ENCODE data around the gene GLB1L.
A peak's percentile ranks its signal among the peaks of the same experiment; 100 is the strongest.
"Not testable (repeated sequence)": the region's sequence is repeated elsewhere in the genome, so short reads cannot be mapped to it uniquely, and the experiment has no call there.

GLB1L gene

DNA sequence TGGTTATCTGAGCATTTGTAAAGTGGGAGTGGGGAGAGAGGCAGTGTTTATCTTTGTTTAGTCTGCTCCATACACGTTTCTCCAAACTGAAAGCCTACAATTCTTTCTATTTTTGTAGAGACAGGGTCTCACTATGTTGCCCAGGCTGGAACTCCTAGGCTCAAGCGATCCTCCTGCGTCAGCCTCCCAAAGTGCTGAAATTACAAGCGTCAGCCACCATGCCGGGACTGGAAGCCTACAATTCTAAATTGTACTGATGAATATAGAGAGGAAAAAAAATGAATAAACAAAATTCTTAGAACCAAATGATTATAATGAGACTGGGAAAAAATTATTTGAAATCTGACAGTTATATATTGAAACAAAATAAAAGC lies 40.1 kb downstream of the GLB1L start:
- DNase-seq: no peak

DNA sequence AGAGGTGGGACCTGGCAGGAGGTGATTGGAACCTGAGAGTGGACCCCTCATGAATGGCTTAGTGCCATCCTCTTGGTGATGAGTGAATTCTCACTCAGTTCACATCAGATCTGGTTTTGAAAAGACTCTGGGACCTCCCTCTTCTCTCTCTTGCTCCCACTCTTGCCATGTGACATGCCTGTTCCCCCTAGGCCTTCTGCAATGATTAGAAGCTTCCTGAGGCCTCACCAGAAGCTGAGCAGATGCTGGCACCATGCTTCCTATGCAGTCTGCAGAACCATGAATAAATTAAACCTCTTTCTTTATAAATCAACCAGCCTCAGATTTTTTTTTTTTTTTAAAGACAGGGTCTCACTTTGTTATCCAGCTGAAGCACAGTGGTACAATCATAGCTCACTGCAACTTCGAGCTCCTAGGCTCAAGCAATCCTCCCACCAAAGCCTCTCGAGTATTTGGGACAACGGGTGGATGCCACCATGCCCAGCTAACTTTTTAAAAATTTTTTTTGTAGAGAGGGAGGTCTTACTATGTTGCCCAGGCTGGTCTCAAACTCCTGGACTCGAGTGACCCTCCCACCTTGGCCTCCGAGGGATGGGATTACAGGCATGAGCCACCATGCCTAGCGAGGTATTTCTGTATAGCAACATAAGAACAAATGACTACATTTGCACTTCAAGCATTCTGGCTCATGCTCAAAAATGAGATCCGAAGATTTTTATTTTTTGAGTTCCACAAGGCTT lies 40.6 kb downstream of the GLB1L start:
- no peak for DNase-seq

DNA sequence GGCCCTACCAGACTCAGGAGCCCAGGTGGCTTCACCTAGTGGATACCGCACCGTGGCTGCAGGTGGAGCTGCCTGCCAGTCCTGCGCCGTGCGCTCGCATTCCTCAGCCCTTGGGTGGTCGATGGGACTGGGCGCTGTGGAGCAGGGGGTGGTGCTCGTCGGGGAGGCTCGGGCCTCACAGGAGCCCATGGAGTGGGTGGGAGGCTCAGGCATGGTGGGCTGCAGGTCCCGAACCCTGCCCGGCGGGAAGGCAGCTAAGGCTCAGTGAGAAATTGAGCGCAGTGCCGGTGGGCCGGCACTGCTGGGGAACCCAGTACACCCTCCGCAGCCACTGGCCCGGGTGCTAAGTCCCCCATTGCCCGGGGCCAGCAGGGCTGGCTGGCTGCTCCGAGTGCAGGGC lies 43.9 kb downstream of the GLB1L start:
- not testable (repeated sequence) for DNase-seq

DNA sequence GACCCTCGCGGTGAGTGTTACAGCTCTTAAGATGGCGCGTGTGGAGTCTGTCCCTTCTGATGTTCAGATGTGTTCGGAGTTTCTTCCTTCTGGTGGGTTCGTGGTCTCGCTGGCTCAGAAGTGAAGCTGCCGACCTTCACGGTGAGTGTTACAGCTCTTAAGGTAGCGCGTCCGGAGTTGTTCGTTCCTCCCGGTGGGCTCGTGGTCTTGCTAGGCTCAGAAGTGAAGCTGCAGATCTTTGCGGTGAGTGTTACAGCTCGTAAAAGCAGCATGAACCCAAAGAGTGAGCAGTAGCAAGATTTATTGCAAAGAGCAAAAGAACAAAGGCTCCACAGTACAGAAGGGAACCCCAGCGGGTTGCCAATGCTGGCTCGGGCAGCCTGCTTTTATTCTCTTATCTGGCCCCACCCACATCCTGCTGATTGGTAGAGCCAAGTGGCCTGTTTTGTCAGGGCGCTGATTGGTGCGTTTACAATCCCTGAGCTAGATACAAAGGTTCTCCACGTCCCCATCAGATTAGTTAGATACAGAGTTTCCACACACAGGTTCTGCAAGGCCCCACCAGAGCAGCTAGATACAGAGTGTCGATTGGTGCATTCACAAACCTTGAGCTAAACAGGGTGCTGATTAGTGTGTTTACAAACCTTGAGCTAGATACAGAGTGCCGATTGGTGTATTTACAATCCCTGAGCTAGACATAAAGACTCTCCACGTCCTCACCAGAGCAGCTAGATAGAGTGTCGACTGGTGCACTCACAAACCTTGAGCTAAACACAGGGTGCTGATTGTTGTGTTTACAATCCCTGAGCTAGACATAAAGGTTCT lies 44.5 kb downstream of the GLB1L start:
- peak; percentile 63 for DNase-seq

DNA sequence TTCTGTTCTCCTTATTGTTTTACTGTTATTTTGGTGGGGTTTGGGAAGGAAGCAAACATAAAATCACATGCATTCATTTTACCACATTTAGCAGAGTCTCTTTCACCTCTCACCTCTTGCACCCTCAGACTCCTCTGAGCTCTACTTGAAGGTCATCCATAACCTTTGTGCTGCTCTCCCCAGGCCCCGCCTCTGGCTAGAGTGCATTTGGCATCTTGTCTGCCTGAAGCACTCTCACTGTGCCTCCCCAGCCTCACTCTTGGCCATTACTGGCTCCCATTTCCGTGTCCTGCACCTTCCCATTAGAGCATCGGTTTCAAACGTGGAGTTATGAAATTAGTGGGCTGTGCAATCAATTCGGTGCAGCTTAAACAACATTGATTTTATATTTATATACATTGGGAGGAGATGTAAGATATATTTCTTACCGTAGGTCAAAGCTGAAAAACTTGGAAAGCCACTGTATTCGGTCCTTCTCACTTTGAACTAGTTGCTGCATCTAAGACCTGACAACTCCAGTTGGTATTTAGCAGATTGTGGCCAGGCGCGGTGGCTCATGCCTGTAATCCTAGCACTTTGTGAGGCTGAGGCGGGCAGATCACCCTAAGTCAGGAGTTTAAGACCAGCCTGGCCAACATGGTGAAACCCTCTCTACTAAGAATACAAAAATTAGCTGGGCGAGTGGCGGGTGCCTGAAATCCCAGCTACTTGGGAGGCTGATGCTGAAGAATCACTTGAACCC lies 45.6 kb downstream of the GLB1L start:
- DNase-seq: no peak

DNA sequence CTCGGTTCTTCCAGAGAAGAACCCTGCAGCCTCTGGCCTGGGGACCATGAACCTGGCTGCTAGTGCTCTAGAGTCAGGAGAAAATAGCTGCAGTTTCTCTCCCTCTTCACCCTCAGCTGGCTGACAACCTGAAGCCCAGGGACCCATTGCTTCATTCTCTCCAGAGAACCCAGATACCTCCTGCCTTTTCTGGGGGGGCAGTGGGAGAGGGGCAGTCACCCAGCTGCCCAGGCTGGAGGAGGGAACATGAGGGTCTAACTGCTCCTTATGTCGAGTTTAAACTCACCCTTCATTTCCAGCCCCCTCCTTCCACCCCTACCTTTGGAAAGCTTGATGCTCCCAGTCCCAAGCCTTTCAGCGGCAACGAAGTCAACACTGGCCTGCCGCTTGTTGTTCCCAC lies 46.3 kb downstream of the GLB1L start:
- no peak for DNase-seq

DNA sequence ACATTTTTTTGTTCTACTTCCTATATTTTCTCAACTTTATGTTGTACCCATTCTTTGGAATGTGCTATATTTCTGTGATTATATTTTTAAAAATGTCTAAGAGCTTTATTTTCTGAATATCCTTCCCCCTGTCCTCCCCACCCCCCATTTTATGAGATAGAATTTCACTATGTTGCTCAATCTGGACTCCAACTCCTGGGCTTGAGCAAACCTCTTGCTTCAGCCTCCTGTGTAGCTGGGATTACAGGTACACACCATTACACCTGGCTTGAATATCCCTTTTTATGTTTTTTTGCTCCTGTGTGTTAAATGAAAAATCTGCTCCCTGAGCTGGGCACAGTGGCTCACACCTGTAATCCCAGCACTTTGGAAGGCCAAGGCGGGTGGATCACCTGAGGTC lies 47.9 kb downstream of the GLB1L start:
- DNase-seq: no peak

DNA sequence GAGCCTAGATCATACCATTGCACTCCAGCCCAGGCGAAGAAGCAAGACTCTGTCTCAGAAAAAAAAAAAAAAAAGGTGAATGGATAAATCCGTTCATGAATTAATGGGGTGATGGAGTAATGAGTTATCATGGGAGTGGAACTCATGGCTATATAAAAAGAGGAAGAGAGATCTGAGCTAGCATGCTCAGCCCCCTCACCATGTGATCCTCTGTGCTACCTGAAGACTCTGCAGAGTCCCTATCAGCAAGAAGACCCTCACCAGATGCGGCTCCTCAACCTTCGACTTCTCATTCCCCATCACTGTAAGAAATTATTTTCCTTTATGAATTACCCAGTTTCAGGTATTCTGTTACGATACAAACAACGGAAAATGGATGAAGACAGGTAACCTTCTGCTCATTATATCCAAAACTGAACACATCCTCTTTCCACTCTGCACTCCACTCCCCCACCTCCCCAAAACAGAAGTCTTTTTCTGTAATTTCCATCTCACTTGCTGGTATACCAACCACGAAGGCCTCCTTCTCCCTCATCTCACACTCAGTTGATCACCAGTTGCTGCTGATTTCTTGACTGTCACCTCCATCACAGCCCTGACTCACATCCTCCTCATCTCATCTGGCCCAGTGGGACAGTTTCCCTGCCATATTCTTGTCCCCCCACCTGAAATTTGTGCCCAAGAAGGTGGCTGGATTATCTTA lies 58.3 kb downstream of the GLB1L start:
- no peak for DNase-seq
